CD4-positive, alpha-beta T cell (primary cell): ENCODE measurements around the gene TMEM203. TPM values are rescaled to one million over a fixed set of nuclear protein-coding genes. Genes with fewer than 3 reads are reported as not detected.

Experiments
- ATAC-seq: fragments of 200-7000 bp; cut with Tn5 transposase; one replicate; pipeline ENCODE4 v1.10.0; 2022; ENCODE audit warnings: mild to moderate bottlenecking; ENCODE audit not compliant: poor library complexity
- CTCF ChIA-PET: fragments of 350-600 bp; sonication (Branson Sonifier 250); formaldehyde crosslinking; loops from one replicate; lab custom pipeline; 2021; ENCODE audit warnings: antibody characterized with exemption, inconsistent platforms; lab: Charles Lee
- POLR2A ChIA-PET: fragments of 350-600 bp; sonication (Branson Sonifier 250); formaldehyde crosslinking; loops from one replicate; lab custom pipeline; 2021; ENCODE audit warnings: antibody characterized with exemption, inconsistent platforms; lab: Charles Lee
- DNase-seq, 14 experiments: peaks; one replicate each; pipeline ENCODE4 v3.0.0-alpha.2; 2013 to 2020; ENCODE audit warnings: mixed read lengths in 2 of 14
- H3K27ac ChIP-seq, 2 donors: one replicate each; pipeline versions ENCODE4 v1.5.1 to v1.7.0; 2013; ENCODE audit warnings: low read length in 2 of 2, low read depth in 1 of 2, mild to moderate bottlenecking in 1 of 2
- H3K27me3 ChIP-seq, 2 experiments: 1 replicate in 1 of 2; 2 replicates in 1 of 2; pipeline versions ENCODE4 v1.6.1 to v1.7.0; 2013; ENCODE audit warnings: low read length in 2 of 2, control low read depth in 1 of 2, mild to moderate bottlenecking in 1 of 2, moderate library complexity in 1 of 2; ENCODE audit not compliant: insufficient read depth in 2 of 2, control insufficient read depth in 1 of 2
- H3K36me3 ChIP-seq: one replicate; pipeline ENCODE4 v1.6.1; 2013; ENCODE audit warnings: low read length, control low read depth; ENCODE audit not compliant: insufficient read depth
- H3K4me1 ChIP-seq: one replicate; pipeline ENCODE4 v1.6.1; 2013; ENCODE audit warnings: low read length, control low read depth; ENCODE audit not compliant: insufficient read depth
- H3K4me3 ChIP-seq: one replicate; pipeline ENCODE4 v1.5.1; 2013; ENCODE audit warnings: mild to moderate bottlenecking, low read length, moderate library complexity
- H3K9me3 ChIP-seq, 2 experiments: 1 replicate in 1 of 2; 2 replicates in 1 of 2; pipeline versions ENCODE4 v1.6.1 to v1.7.0; 2013; ENCODE audit warnings: low read length in 2 of 2, mild to moderate bottlenecking in 2 of 2, control low read depth in 1 of 2, moderate library complexity in 1 of 2; ENCODE audit not compliant: control insufficient read depth in 1 of 2, insufficient read depth in 1 of 2
- H3K27ac Mint-ChIP-seq: one replicate; pipeline ENCODE4 v1.8.0; 2020; ENCODE audit warnings: mixed read lengths
- H3K27me3 Mint-ChIP-seq: one replicate; pipeline ENCODE4 v1.8.0; 2021; ENCODE audit warnings: mixed read lengths
- H3K36me3 Mint-ChIP-seq: one replicate; pipeline ENCODE4 v1.8.0; 2021; ENCODE audit warnings: low read depth, mixed read lengths
- H3K4me1 Mint-ChIP-seq: one replicate; pipeline ENCODE4 v1.8.0; 2021; ENCODE audit warnings: low read depth, mixed read lengths
- H3K4me3 Mint-ChIP-seq: one replicate; pipeline ENCODE4 v1.8.0; 2020; ENCODE audit warnings: mild to moderate bottlenecking, mixed read lengths
- H3K9me3 Mint-ChIP-seq: one replicate; pipeline ENCODE4 v1.8.0; 2020; ENCODE audit warnings: mixed read lengths
- intact Hi-C, 2 experiments: fragments of 100-400 bp; cut with DNase I in 1 of 2; cut with micrococcal nuclease in 1 of 2; formaldehyde crosslinking; loops; one replicate each; pipeline versions ENCODE4 v1.15.1 to v1.9.0; 2023 to 2025; cut with DNase I, micrococcal nuclease
- total RNA-seq, 174 experiments: library from RNA in 2 of 174; stranded (reverse) in 2 of 174; gene quantifications; one replicate each; pipeline ENCODE4 v1.2.3 and lab custom pipeline; 2021 to 2026
- TF ChIP-seq, protein P1 (sequence below): fragments of 200-600 bp; IDR thresholded peaks from one replicate; pipeline ENCODE4 v1.8.0; 2022; ENCODE audit warnings: antibody characterized with exemption, mild to moderate bottlenecking

Gene TMEM203
- total RNA-seq, 2 experiments from 2014 or later: 18.2 to 18.7 TPM

DNA sequence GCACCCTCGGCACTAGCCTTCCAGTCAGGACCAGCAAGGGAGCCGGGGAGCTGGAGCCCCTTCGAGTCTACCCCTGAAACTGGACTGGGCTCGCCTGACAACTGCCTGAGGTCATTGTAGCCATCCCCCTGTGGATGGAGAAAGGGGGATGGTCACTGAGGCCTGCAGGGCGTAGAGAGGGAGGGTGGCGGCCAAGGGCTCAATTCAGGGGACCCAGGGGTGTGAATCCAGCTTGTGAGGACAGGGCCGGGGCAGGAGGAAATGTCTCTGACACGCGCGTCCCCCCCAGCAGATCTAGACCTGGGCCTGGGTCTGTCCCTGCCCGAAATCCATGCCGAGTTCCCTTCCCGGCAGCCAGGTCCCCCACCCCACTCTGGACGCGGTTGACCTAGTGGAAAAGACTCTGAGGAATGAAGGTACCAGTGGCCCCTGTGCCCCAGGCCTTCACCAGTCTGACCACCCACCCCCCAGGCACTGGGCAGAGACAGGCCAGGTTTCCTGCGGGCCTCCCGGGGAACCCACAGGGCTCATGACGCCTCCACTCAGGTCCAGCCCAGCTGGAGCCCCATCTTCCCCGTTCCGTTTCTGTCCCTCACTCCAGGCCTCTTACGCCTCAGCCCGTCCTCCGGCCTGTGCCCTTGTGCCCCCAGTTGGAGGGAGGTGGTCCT lies 26.1 kb upstream of the TMEM203 start:
- ChIA-PET CTCF (no interaction called here), POLR2A (no interaction called here)
- Histone ChIP-seq H3K9me3 (peaks cover 0 to 10% of the 10 kb centered on the region in 2 experiments), H3K4me3 (no peak overlapping the region), H3K27ac (no peak overlapping the region), H3K27me3 (peaks cover 3 to 16% of the 10 kb centered on the region in 2 experiments), H3K36me3 (no peaks in the 10 kb centered on the region), H3K4me1 (peaks cover 16% of the 10 kb centered on the region)
- Mint-ChIP-seq H3K27me3 (peaks cover 11% of the 10 kb centered on the region), H3K36me3 (no peaks in the 10 kb centered on the region), H3K4me1 (peaks cover 5% of the 10 kb centered on the region), H3K9me3 (no peaks in the 10 kb centered on the region), H3K27ac (no peak overlapping the region), H3K4me3 (no peak overlapping the region)
- DNase-seq: no peak
- no peak for ATAC-seq
- intact Hi-C loops: no loop called here
- TF ChIP-seq, protein P1, sequence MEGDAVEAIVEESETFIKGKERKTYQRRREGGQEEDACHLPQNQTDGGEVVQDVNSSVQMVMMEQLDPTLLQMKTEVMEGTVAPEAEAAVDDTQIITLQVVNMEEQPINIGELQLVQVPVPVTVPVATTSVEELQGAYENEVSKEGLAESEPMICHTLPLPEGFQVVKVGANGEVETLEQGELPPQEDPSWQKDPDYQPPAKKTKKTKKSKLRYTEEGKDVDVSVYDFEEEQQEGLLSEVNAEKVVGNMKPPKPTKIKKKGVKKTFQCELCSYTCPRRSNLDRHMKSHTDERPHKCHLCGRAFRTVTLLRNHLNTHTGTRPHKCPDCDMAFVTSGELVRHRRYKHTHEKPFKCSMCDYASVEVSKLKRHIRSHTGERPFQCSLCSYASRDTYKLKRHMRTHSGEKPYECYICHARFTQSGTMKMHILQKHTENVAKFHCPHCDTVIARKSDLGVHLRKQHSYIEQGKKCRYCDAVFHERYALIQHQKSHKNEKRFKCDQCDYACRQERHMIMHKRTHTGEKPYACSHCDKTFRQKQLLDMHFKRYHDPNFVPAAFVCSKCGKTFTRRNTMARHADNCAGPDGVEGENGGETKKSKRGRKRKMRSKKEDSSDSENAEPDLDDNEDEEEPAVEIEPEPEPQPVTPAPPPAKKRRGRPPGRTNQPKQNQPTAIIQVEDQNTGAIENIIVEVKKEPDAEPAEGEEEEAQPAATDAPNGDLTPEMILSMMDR: no peak

DNA sequence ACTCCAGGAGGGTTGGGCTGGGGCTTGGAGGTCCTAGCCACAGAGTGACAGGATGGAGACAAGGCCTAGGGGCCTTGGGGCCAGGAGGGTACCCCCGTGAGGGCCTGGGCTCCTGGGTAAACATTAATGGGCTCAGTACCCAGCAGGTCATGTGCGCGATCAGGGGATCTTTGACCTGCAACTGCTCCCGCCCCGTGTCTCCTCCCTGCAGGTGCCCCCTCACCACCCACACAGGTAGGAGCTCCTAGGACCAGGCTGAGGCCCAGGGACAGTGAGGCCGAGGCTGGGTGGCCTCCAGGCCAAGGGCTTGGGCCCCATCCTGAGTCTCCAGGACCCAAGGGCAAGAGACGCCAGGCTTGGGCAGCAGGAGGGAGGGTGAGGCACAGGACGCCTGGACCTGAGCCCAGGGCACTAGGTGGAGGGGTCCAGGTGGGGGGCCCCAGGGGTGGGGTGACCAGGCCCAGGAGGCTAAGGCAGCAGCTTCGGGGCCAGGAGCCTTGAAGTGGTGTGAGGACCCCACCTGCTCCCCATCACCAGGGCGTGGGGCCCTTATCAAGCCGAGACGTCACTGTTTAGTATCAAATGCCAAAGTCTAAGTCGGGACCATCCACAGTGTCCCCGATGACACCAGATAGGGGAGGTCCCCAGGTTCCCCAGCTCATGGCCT lies 25.4 kb upstream of the TMEM203 start, which contains the start of gene SLC34A3:
TSS of gene SLC34A3 (plus strand) at position 197 of the 667 bp plus-strand sequence. CDS start 802 bp downstream, outside the sequence.
- no peaks in the 10 kb centered on the region for H3K36me3 Mint-ChIP-seq
- POLR2A ChIA-PET: no interaction called here
- intact Hi-C loops: no loop called here
- ATAC-seq: no peak
- Histone ChIP-seq H3K4me3 (no peak within 1 kb of the TSS), H3K4me1 (peaks cover 9% of the 10 kb centered on the region), H3K27me3 (peaks cover 3 to 16% of the 10 kb centered on the region in 2 experiments), H3K36me3 (no peaks in the 10 kb centered on the region), H3K9me3 (peaks cover 0 to 10% of the 10 kb centered on the region in 2 experiments), H3K27ac (no peak within 1 kb of the TSS)
- peaks cover 5% of the 10 kb centered on the region for H3K4me1 Mint-ChIP-seq
- peaks cover 11% of the 10 kb centered on the region for H3K27me3 Mint-ChIP-seq
- CTCF ChIA-PET: no interaction called here
- TF ChIP-seq, protein P1: no peak
- no peak within 1 kb of the TSS for H3K4me3 Mint-ChIP-seq
- H3K9me3 Mint-ChIP-seq: no peaks in the 10 kb centered on the region
- DNase-seq: no peak
- H3K27ac Mint-ChIP-seq: no peak within 1 kb of the TSS

DNA sequence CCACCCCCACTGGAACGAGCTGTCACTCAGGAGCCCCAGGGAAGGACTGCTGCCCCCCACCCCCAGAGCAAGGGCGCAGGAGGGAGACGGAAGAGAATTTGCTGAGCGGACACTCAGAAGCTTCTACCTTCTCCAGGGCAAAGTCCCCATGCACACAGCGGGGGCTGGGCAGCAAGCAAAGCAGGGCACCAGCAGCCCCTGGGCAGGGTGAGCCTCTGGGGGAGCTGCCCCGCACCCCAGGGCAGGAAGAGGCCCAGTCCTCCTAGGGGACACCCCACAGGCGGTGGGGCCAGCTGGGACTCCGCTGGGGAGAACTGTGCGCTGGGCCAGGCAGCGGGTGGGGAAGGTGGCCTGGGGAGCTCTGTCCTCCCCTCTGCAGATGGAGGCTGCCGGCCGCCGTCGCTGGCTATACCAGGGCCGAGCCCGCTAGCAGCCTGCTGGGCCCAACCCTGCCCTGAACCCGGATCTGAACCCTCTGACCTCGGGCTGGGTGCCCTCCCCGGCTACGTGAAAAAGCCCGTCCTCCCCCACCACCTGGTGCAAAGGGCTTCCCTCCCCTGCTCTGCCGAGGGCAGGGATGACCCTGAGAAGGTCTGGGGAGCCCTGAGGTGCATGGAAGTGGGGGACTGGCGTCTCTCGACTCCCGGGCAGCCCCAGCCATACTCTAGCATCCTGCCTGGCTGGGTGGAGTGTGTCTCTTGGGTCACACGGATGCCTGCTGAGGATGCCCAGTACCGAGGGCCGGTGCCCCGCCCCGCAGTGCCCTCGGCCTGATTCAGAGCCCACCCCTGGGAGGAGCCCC lies 24.7 kb upstream of the TMEM203 start:
- Mint-ChIP-seq H3K27me3 (peaks cover 9% of the 10 kb centered on the region), H3K4me1 (peaks cover 5% of the 10 kb centered on the region), H3K36me3 (no peaks in the 10 kb centered on the region), H3K9me3 (no peaks in the 10 kb centered on the region), H3K4me3 (no peak overlapping the region), H3K27ac (no peak overlapping the region)
- Histone ChIP-seq H3K4me1 (peaks cover 8% of the 10 kb centered on the region), H3K36me3 (no peaks in the 10 kb centered on the region), H3K27me3 (peaks cover 3 to 16% of the 10 kb centered on the region in 2 experiments), H3K27ac (no peak overlapping the region), H3K4me3 (no peak overlapping the region), H3K9me3 (peaks cover 0 to 10% of the 10 kb centered on the region in 2 experiments)
- intact Hi-C loops: loop anchor here in 1 of 2 experiments (5.0 kb wide), 1 partner anchor 183 kb away; the partner anchor contains the start of gene NPDC1
- DNase-seq (no peak), ATAC-seq (no peak)
- TF ChIP-seq, protein P1: no peak
- CTCF ChIA-PET: interaction anchor here (1.5 kb wide), 1 partner anchor 108 kb away, joined by 3 read pairs; no protein-coding TSS in a partner anchor
- POLR2A ChIA-PET: no interaction called here
